ENCODE results near the gene MRPS11.
"Not testable (repeated sequence)": the region's sequence is repeated elsewhere in the genome, so short reads cannot be mapped to it uniquely, and the experiment has no call there.

MRPS11 gene

GRCh38 chr15:88456733-88457132, 10.8 kb upstream of the MRPS11 start:
- no peak for DNase-seq

GRCh38 chr15:88463870-88464532, 3.5 kb upstream of the MRPS11 start:
- no peak for DNase-seq

GRCh38 chr15:88465633-88466224, 1.8 kb upstream of the MRPS11 start:
- DNase-seq: no peak

GRCh38 chr15:88467935-88468528, 524 bp downstream of the MRPS11 start:
- no peak for DNase-seq

- not testable (repeated sequence) for DNase-seq
These were observed 1.2 kb downstream of the MRPS11 start for GRCh38 chr15:88468721-88469120.

- no peak for DNase-seq
These were observed 1.8 kb downstream of the MRPS11 start for GRCh38 chr15:88469321-88469720.

- DNase-seq: no peak
These were observed 3.3 kb downstream of the MRPS11 start for GRCh38 chr15:88470625-88471372.

GRCh38 chr15:88472225-88472624, 4.7 kb downstream of the MRPS11 start:
- no peak for DNase-seq

- not testable (repeated sequence) for DNase-seq
These were observed 6.3 kb downstream of the MRPS11 start for GRCh38 chr15:88473661-88474293.

- DNase-seq: peak; percentile 6
These were observed 9.1 kb downstream of the MRPS11 start for GRCh38 chr15:88476635-88477060.

GRCh38 chr15:88477126-88477525, 9.6 kb downstream of the MRPS11 start:
- DNase-seq: no peak

- no peak for DNase-seq
These were observed 10.4 kb downstream of the MRPS11 start for GRCh38 chr15:88477904-88478303.

GRCh38 chr15:88479169-88479568, 11.7 kb downstream of the MRPS11 start:
- DNase-seq: no peak

GRCh38 chr15:88480981-88481380, 13.5 kb downstream of the MRPS11 start:
- no peak for DNase-seq

GRCh38 chr15:88482263-88482662, 14.8 kb downstream of the MRPS11 start:
- DNase-seq: no peak

- no peak for DNase-seq
These were observed 17.3 kb downstream of the MRPS11 start for GRCh38 chr15:88484682-88485331.

- no peak for DNase-seq
These were observed 19.8 kb downstream of the MRPS11 start for GRCh38 chr15:88487178-88487795.

GRCh38 chr15:88487796-88488523, 20.5 kb downstream of the MRPS11 start:
- no peak for DNase-seq

- DNase-seq: no peak
These were observed 21.8 kb downstream of the MRPS11 start for GRCh38 chr15:88489321-88489720.

- no peak for DNase-seq
These were observed 22.5 kb downstream of the MRPS11 start for GRCh38 chr15:88490036-88490435.

- DNase-seq: peak; percentile 34
These were observed 23.6 kb downstream of the MRPS11 start for GRCh38 chr15:88491158-88491557.
